Omental fat pad (tissue), 4 donors: ENCODE results near the gene PFKL. TPM values are rescaled to one million over a fixed set of nuclear protein-coding genes. Genes with fewer than 3 reads are reported as not detected.
"Not testable (repeated sequence)": the region's sequence is repeated elsewhere in the genome, so short reads cannot be mapped to it uniquely, and the experiment has no call there.

ENCODE experiments used
- ATAC-seq: fragments of 150-250 bp; one replicate; pipeline ENCODE4 v1.9.1; 2016; ENCODE audit warnings: mild to moderate bottlenecking, moderate library complexity; ENCODE audit not compliant: low FRiP score
- DNase-seq: peaks from one replicate; pipeline ENCODE4 v3.0.0-alpha.2; 2019; ENCODE audit warnings: low spot score
- CTCF ChIP-seq, 3 donors: fragments of 450-650 bp; IDR thresholded peaks; one replicate each; pipeline ENCODE4 v1.5.1; 2016 to 2017; ENCODE audit warnings: antibody characterized with exemption in 3 of 3, mild to moderate bottlenecking in 3 of 3, moderate library complexity in 2 of 3
- total RNA-seq, 4 donors: library from RNA; depleted of rRNA; stranded (reverse); fragments of >200 nt; gene quantifications; one replicate each; pipeline ENCODE4 v1.1.0, GENCODE V29; 2016

The PFKL gene
- total RNA-seq, 4 donors from 2014 or later, result 75.7 to 114 (median 104) TPM

- no peak for TF ChIP-seq CTCF (IDR thresholded peaks at IDR 0.05)
- ATAC-seq (no peak), DNase-seq (no peak)
Observed at GRCh38 chr21:44359396-44359795, 59.5 kb downstream of the PFKL start.

- TF ChIP-seq CTCF (IDR thresholded peaks at IDR 0.05), result no peak
- ATAC-seq, result no peak
- no peak for DNase-seq
Observed at GRCh38 chr21:44360159-44360558, 60.3 kb downstream of the PFKL start.

GRCh38 chr21:44361903-44362302 is 62.0 kb downstream of the PFKL start:
- ATAC-seq, DNase-seq: not testable (repeated sequence)

- no peak for TF ChIP-seq CTCF (IDR thresholded peaks at IDR 0.05)
- no peak for ATAC-seq
- DNase-seq, result no peak
Observed at GRCh38 chr21:44363278-44363677, 63.4 kb downstream of the PFKL start.

GRCh38 chr21:44364151-44365053 is 64.5 kb downstream of the PFKL start:
- no peak for TF ChIP-seq CTCF (IDR thresholded peaks at IDR 0.05)
- ATAC-seq (no peak), DNase-seq (no peak)

GRCh38 chr21:44365251-44365966 is 65.6 kb downstream of the PFKL start:
- DNase-seq, result no peak
- TF ChIP-seq CTCF (IDR thresholded peaks at IDR 0.05), result no peak
- ATAC-seq, result no peak

GRCh38 chr21:44365967-44366585 is 66.2 kb downstream of the PFKL start:
- no peak for TF ChIP-seq CTCF (IDR thresholded peaks at IDR 0.05)
- no peak for DNase-seq
- no peak for ATAC-seq
